A549 (cell line): ENCODE data around the gene CAPZA1. TPM values are rescaled to one million over a fixed set of nuclear protein-coding genes. Genes with fewer than 3 reads are reported as not detected.

ENCODE experiments used
- ATAC-seq, 2 experiments: fragments of 200-7000 bp in 1 of 2; fragments of >200 bp in 1 of 2; cut with Nextera tagmentation in 1 of 2; cut with Tn5 transposase in 1 of 2; 3 replicates each; pipeline versions ENCODE4 v1.8.0 to v1.9.1; 2018 to 2020; ENCODE audit warnings: mild to moderate bottlenecking in 1 of 2, moderate library complexity in 1 of 2
- CTCF ChIA-PET: fragments of 300-600 bp; sonication (Branson Sonifier 250); formaldehyde crosslinking; extraction: SDS; loops from one replicate; lab custom pipeline; 2021; ENCODE audit warnings: antibody characterized with exemption, inconsistent platforms; lab: Yijun Ruan, JAX
- POLR2A ChIA-PET: fragments of 350-600 bp; formaldehyde crosslinking; extraction: SDS; loops from one replicate; lab custom pipeline; 2021; ENCODE audit warnings: antibody characterized with exemption, inconsistent platforms; lab: Yijun Ruan, JAX
- DNase-seq, 2 experiments: peaks; one replicate each; pipeline versions ENCODE4 v3.0.0 to v3.0.0-alpha.2; 2011 to 2016; ENCODE audit warnings: low read depth in 1 of 2, low spot score in 1 of 2
- FAIRE-seq: peaks from 2 replicates; lab custom pipeline; 2011; peaks lifted over from hg19 to GRCh38; lab: Jason Lieb, UNC
- H3K27ac ChIP-seq, 2 experiments: fragments of >200 bp; sonication (Bioruptor Twin); formaldehyde crosslinking; 3 replicates each; pipeline ENCODE4 v1.5.1; 2016 to 2017
- H3K4me1 ChIP-seq: fragments of >200 bp; sonication (Bioruptor Twin); formaldehyde crosslinking; 3 replicates; pipeline ENCODE4 v1.6.1; 2016
- H3K4me2 ChIP-seq: fragments of >200 bp; sonication (Bioruptor Twin); formaldehyde crosslinking; 3 replicates; pipeline ENCODE4 v1.6.1; 2016
- H3K4me3 ChIP-seq: fragments of >200 bp; sonication (Bioruptor Twin); formaldehyde crosslinking; 3 replicates; pipeline ENCODE4 v1.5.1; 2016
- H3K9me3 ChIP-seq: fragments of >200 bp; sonication (Bioruptor Twin); formaldehyde crosslinking; 3 replicates; pipeline ENCODE4 v1.6.1; 2016
- BCL3 ChIP-seq: fragments of >200 bp; sonication (Bioruptor Twin); formaldehyde crosslinking; IDR thresholded peaks from 3 replicates; pipeline ENCODE4 v1.6.1; 2016
- BHLHE40 ChIP-seq: IDR thresholded peaks from 2 replicates; pipeline ENCODE4 v1.6.1; 2012; ENCODE audit warnings: low read depth, low read length, inconsistent platforms
- CBX8 ChIP-seq: fragments of 200-600 bp; sonication (generic); IDR thresholded peaks from 2 replicates; pipeline ENCODE4 v1.6.1; 2016
- CEBPB ChIP-seq, 2 experiments: fragments of >200 bp in 1 of 2; sonication (Bioruptor Twin) in 1 of 2; formaldehyde crosslinking in 1 of 2; IDR thresholded peaks; 2 replicates each; pipeline ENCODE4 v1.6.1; 2012 to 2016
- CHD2 ChIP-seq: fragments of 150-350 bp; IDR thresholded peaks from 2 replicates; pipeline ENCODE4 v1.6.1; 2014; ENCODE audit warnings: low read length; ENCODE audit not compliant: partially characterized antibody
- EHMT2 ChIP-seq: fragments of 200-600 bp; sonication (generic); IDR thresholded peaks from 2 replicates; pipeline ENCODE4 v1.6.1; 2016; ENCODE audit warnings: antibody characterized with exemption, low read depth, mild to moderate bottlenecking, moderate library complexity
- EP300 ChIP-seq, 2 experiments: fragments of >200 bp; sonication (Bioruptor Twin); formaldehyde crosslinking; IDR thresholded peaks; 2 replicates in 1 of 2; 3 replicates in 1 of 2; pipeline ENCODE4 v1.6.1; 2016 to 2017
- ESRRA ChIP-seq: fragments of 150-350 bp; IDR thresholded peaks from 2 replicates; pipeline ENCODE4 v1.6.1; 2014; ENCODE audit warnings: mild to moderate bottlenecking, low read length, borderline replicate concordance
- FOSB ChIP-seq: fragments of 250-450 bp; sonication (Bioruptor Pico); IDR thresholded peaks from 2 replicates; pipeline ENCODE4 v1.5.0; 2020; ENCODE audit warnings: mild to moderate bottlenecking, moderate library complexity
- FOXS1 ChIP-seq: fragments of 250-450 bp; sonication (Bioruptor Pico); IDR thresholded peaks from 2 replicates; pipeline ENCODE4 v1.5.0; 2020; ENCODE audit warnings: mild to moderate bottlenecking, moderate library complexity
- HDAC2 ChIP-seq: fragments of 200-600 bp; sonication (generic); IDR thresholded peaks from 2 replicates; pipeline ENCODE4 v1.6.1; 2016
- HES2 ChIP-seq: fragments of >200 bp; sonication (Bioruptor Twin); formaldehyde crosslinking; IDR thresholded peaks from 2 replicates; pipeline ENCODE4 v1.6.1; 2016
- HMGXB4 ChIP-seq: fragments of 250-450 bp; sonication (Bioruptor Pico); IDR thresholded peaks from 2 replicates; pipeline ENCODE4 v1.5.0; 2021; ENCODE audit warnings: mild to moderate bottlenecking, moderate library complexity, borderline replicate concordance
- JUN ChIP-seq, 2 experiments: fragments of >200 bp; sonication (Bioruptor Twin); formaldehyde crosslinking; IDR thresholded peaks; 2 replicates in 1 of 2; 3 replicates in 1 of 2; pipeline ENCODE4 v1.6.1; 2016 to 2017
- JUNB ChIP-seq: fragments of >200 bp; sonication (Bioruptor Twin); formaldehyde crosslinking; IDR thresholded peaks from 2 replicates; pipeline ENCODE4 v1.6.1; 2016
- KDM5A ChIP-seq: fragments of 200-600 bp; sonication (generic); IDR thresholded peaks from 2 replicates; pipeline ENCODE4 v1.6.1; 2016; ENCODE audit warnings: antibody characterized with exemption, mild to moderate bottlenecking
- MAFK ChIP-seq: fragments of 450-650 bp; IDR thresholded peaks from 2 replicates; pipeline ENCODE4 v1.6.1; 2014; ENCODE audit not compliant: partially characterized antibody
- MAX ChIP-seq: IDR thresholded peaks from 2 replicates; pipeline ENCODE4 v1.6.1; 2012
- MAZ ChIP-seq: fragments of 150-350 bp; IDR thresholded peaks from 2 replicates; pipeline ENCODE4 v1.6.1; 2014; ENCODE audit warnings: antibody characterized with exemption, low read depth, low read length, borderline replicate concordance
- MYC ChIP-seq: IDR thresholded peaks from 2 replicates; pipeline ENCODE4 v1.6.1; 2012; ENCODE audit warnings: mild to moderate bottlenecking, inconsistent platforms, low read length, improper control_type of control experiment, borderline replicate concordance
- NFE2L2 ChIP-seq: fragments of 150-350 bp; conservative IDR thresholded peaks from 2 replicates; pipeline ENCODE4 v1.6.1; 2014; ENCODE audit warnings: low read length
- NPAS2 ChIP-seq: fragments of 250-450 bp; sonication (Bioruptor Pico); IDR thresholded peaks from 2 replicates; pipeline ENCODE4 v1.8.0; 2022; ENCODE audit warnings: mild to moderate bottlenecking, moderate library complexity, borderline replicate concordance
- NR3C1 ChIP-seq: fragments of >200 bp; sonication (Bioruptor Twin); formaldehyde crosslinking; IDR thresholded peaks from 3 replicates; pipeline ENCODE4 v1.6.1; 2017
- POLR2A ChIP-seq: IDR thresholded peaks from 2 replicates; pipeline ENCODE4 v1.6.1; 2012; ENCODE audit warnings: mild to moderate bottlenecking, low read length
- POLR2AphosphoS2 ChIP-seq: conservative IDR thresholded peaks from 2 replicates; pipeline ENCODE4 v1.6.1; 2012; ENCODE audit warnings: low read length, improper control_type of control experiment, inconsistent platforms
- RFX5 ChIP-seq: fragments of 450-650 bp; IDR thresholded peaks from 2 replicates; pipeline ENCODE4 v1.7.1; 2014; ENCODE audit warnings: antibody characterized with exemption, mild to moderate bottlenecking, moderate library complexity
- RNF2 ChIP-seq: fragments of 200-600 bp; sonication (generic); IDR thresholded peaks from 2 replicates; pipeline ENCODE4 v1.6.1; 2016; ENCODE audit warnings: low read depth, mild to moderate bottlenecking, antibody characterized with exemption, moderate library complexity, borderline replicate concordance
- TP53 ChIP-seq: fragments of 250-450 bp; sonication (Bioruptor Pico); IDR thresholded peaks from 2 replicates; pipeline ENCODE4 v1.5.0; 2021; ENCODE audit warnings: mild to moderate bottlenecking, moderate library complexity
- USF2 ChIP-seq: fragments of 450-650 bp; IDR thresholded peaks from 2 replicates; pipeline ENCODE4 v1.6.1; 2014; ENCODE audit warnings: antibody characterized with exemption
- ZC3H11A ChIP-seq: fragments of 450-650 bp; IDR thresholded peaks from 2 replicates; pipeline ENCODE4 v1.6.1; 2014; ENCODE audit warnings: antibody characterized with exemption, mild to moderate bottlenecking
- WGBS: methylation state at CpG from one replicate; pipeline ENCODE4 v1.1.6; 2017; ENCODE audit errors: missing lambda C conversion rate; 5-methylcytosine and 5-hydroxymethylcytosine counted together
- polyA plus RNA-seq, 4 experiments: library from polyadenylated mRNA; depleted of rRNA in 3 of 4; stranded (reverse); fragments of >200 nt; fragmentation: RNase III in 1 of 4; extraction: RNeasy Plus Mini Kit Qiagen cat#74134 plus additional on column Dnase treatment in 1 of 4; gene quantifications; 2 replicates in 3 of 4; 3 replicates in 1 of 4; pipeline ENCODE4 v1.2.3, GENCODE V29; 2011 to 2017

The CAPZA1 gene
- polyA plus RNA-seq, 2 of the 4 experiments (the other 2 are of a cell fraction): 103 to 136 TPM

- WGBS: 86% methylated on average over 4 of the region's 4 CpGs
- DNase-seq (no peak), FAIRE-seq (no peak), ATAC-seq (no peak)
- Histone ChIP-seq H3K9me3 (no peaks in the 10 kb centered on the region), H3K4me2 (no peak overlapping the region), H3K4me3 (no peak overlapping the region), H3K4me1 (peaks cover 11% of the 10 kb centered on the region; the same call in 2 of the 3 replicates), H3K27ac (no peak overlapping the region)
- TF ChIP-seq USF2 (no peak), MAX (no peak), TP53 (CRISPR knock-in tag) (no peak), RFX5 (no peak), MAZ (no peak), MAFK (no peak), NR3C1 (no peak)
- CTCF ChIA-PET: interaction anchor here (3.8 kb wide), 1 partner anchor 38 kb away, joined by 13 read pairs; the partner anchor contains the start of gene PPM1J
- POLR2A ChIA-PET: no interaction called here
Measured at GRCh38 chr1:112677501-112677900, 57.9 kb downstream of the CAPZA1 start.

- CTCF ChIA-PET: no interaction called here
- H3K4me2 ChIP-seq: no peak overlapping the region
- no peak for ATAC-seq
- WGBS: 90% methylated on average over 3 of the region's 3 CpGs
- no peak for FAIRE-seq
- TF ChIP-seq HDAC2 (no peak), KDM5A (no peak), FOXS1 (CRISPR knock-in tag) (no peak), MAZ (no peak), POLR2A (no peak), MAFK (no peak), ESRRA (no peak), RFX5 (no peak), BCL3 (no peak), POLR2AphosphoS2 (no peak), NFE2L2 (no peak), NPAS2 (CRISPR knock-in tag) (no peak)
- TF ChIP-seq, all 56 proteins: peak for 0
- DNase-seq: no peak
- no peaks in the 10 kb centered on the region for H3K9me3 ChIP-seq
- H3K27ac ChIP-seq: no peak overlapping the region
- H3K4me3 ChIP-seq: no peak overlapping the region
- peaks cover 9% of the 10 kb centered on the region; the same call in 2 of the 3 replicates for H3K4me1 ChIP-seq
- POLR2A ChIA-PET: no interaction called here
Measured at GRCh38 chr1:112678605-112679004, 59.0 kb downstream of the CAPZA1 start.

GRCh38 chr1:112685913-112686312 lies 66.3 kb downstream of the CAPZA1 start:
- TF ChIP-seq KDM5A: no peak
- no peak for TF ChIP-seq ZC3H11A
- no peak for TF ChIP-seq BHLHE40
- no peak for TF ChIP-seq EP300 (IDR thresholded peaks at IDR 0.05)
- no peak for TF ChIP-seq RNF2
- TF ChIP-seq CEBPB (IDR thresholded peaks at IDR 0.05): no peak
- TF ChIP-seq JUNB: no peak
- TF ChIP-seq MAZ: no peak
- no peak for TF ChIP-seq CHD2
- no peak for TF ChIP-seq HMGXB4 (CRISPR knock-in tag)
- no peak for TF ChIP-seq CBX8
- TF ChIP-seq FOSB (CRISPR knock-in tag): no peak
- no peak for TF ChIP-seq USF2
- no peak for TF ChIP-seq EHMT2
- no peak for TF ChIP-seq MYC
- TF ChIP-seq JUN (IDR thresholded peaks at IDR 0.05): no peak
- TF ChIP-seq HES2: no peak
- DNase-seq: no peak
- no peak overlapping the region for H3K4me2 ChIP-seq
- ATAC-seq: no peak
- ChIA-PET POLR2A (no interaction called here), CTCF (interaction anchor here (2.7 kb wide), 1 partner anchor 11 kb away, joined by 10 read pairs; the partner anchor contains the start of gene MOV10)
- H3K9me3 ChIP-seq: no peaks in the 10 kb centered on the region
- H3K4me1 ChIP-seq: no peaks in the 10 kb centered on the region
- 87% methylated on average over 5 of the region's 5 CpGs for WGBS
- no peak overlapping the region for H3K27ac ChIP-seq
- H3K4me3 ChIP-seq: no peak overlapping the region
- FAIRE-seq: no peak
